H4 (cell line): ENCODE data around the gene OR52L1. TPM values are rescaled to one million over a fixed set of nuclear protein-coding genes. Genes with fewer than 3 reads are reported as not detected.
A peak's percentile ranks its signal among the peaks of the same experiment; 100 is the strongest.
"Not testable (repeated sequence)": the region's sequence is repeated elsewhere in the genome, so short reads cannot be mapped to it uniquely, and the experiment has no call there.

Experiments
- DNase-seq: peaks from one replicate; pipeline ENCODE4 v3.0.0-alpha.2; 2015; ENCODE audit warnings: low spot score
- total RNA-seq: library from RNA; depleted of rRNA; stranded (reverse); fragments of >200 nt; shearing (Covaris generic); gene quantifications from 2 replicates; pipeline ENCODE4 v1.2.3, GENCODE V29; 2014; rRNA removed

Gene OR52L1
- total RNA-seq: not detected in 2 replicates

DNA sequence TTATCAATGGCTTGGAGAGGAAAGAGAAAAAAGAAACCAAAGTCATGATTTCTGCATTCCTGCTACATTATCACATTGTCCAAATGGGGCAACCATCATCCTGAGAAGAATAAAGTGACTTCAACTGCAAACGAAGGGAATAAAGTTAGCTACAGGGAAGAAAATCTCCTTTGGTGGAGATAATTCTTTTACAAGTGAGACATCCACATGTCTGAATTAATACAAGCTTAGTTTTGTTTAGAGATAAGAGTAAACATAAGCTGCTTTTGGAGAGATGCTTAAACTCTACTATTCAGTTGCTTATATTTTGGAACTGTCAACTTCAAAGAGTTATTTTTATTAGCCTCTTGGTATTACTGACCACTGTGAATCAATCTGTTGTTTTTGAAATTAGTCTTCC lies at the start of gene OR52L1:
Gene OR52L1 (minus strand): TSS at position 101 of the 400 bp plus-strand sequence. CDS start 55 bp downstream, at position 46.
- DNase-seq: no peak

DNA sequence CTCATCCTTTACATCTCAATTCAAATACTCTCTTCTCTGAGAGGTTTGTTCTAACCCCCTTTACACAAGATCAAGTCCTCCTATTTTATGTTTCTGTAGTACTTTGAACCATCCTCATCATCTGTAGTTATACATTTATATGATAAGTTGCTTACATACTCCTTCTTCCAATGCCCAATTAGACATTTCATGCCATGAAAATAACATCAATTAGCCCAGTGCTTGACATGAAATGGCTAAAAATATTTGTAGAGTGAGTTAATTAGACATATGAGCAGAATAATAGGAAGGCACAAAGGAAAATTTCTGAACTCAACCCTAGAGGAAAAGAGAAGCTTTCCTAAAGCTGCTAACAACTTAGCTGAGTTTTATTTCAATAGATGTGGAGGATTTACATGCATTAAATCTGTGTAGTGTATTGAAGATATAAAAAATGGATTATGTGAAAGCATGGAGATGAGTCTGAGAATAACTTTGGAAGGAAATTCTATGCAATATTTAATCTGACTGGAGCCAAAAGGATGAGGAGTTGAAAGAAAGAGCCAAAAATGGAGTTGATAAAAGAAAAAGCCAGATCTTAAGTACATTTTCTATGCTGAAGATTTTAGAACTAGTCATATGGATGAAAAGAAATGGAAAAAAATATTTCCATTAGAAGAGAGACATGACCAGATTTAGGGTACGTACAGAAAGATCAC lies 44.1 kb upstream of the OR52L1 start, which contains the start of gene OR56A1:
Gene OR56A1 (minus strand): TSS at position 51 of the 698 bp plus-strand sequence. CDS start 3,066 bp downstream, outside the sequence.
- DNase-seq: no peak

GRCh38 chr11:6027501-6027900 lies 40.7 kb upstream of the OR52L1 start:
- no peak for DNase-seq

GRCh38 chr11:6025056-6025455 lies 38.3 kb upstream of the OR52L1 start:
- DNase-seq: no peak

- DNase-seq: no peak
These were observed 36.2 kb upstream of the OR52L1 start for GRCh38 chr11:6022956-6023355.

DNA sequence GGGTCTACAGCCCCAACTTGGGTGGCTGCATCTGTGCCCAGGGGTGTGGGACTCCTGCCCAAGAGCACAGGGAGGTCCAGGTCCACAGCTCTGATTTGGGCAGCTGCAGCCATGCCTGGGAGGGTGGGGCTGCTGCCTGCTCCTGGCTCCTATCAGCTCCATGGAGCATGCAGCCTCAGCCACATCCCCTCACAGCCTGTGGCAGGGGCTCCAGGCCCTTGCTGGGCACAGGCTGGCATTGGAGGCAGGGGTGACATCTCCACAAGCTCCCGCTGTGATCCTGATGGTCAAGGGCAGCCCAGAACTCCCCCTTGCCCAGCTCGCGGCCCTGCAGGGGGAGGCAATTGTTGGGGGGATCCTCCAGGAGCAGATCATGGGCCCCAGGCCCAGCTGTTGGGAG lies 26.3 kb upstream of the OR52L1 start:
- no peak for DNase-seq

- no peak for DNase-seq
These were observed 25.4 kb upstream of the OR52L1 start for GRCh38 chr11:6012035-6012668.

GRCh38 chr11:6006846-6007245 lies 20.1 kb upstream of the OR52L1 start, which contains the start of gene OR56A4:
TSS of gene OR56A4 (minus strand) at chr11:6006946. CDS start at chr11:6002992, 3,954 bp downstream.
- no peak for DNase-seq

DNA sequence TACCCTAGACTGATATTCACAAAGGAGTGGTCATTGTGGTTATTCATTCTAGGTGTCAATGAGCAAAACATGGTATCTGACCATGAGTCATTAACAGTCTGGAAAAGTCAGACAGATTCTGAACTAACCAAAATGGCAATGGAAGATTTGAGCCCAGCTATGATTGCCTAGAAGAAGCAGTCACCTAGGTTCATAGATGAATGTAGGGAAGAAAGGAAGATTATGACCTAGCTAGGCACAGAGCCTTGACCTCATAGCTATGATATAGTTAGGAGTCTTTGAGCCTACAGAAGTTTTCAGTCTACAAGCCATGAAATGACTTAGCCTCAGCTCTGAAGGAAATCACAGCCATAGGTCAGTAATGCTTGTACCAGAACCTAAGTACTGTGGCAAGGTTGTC lies 19.6 kb upstream of the OR52L1 start:
- DNase-seq: no peak

- no peak for DNase-seq
These were observed 15.5 kb upstream of the OR52L1 start for GRCh38 chr11:6002202-6002699.

DNA sequence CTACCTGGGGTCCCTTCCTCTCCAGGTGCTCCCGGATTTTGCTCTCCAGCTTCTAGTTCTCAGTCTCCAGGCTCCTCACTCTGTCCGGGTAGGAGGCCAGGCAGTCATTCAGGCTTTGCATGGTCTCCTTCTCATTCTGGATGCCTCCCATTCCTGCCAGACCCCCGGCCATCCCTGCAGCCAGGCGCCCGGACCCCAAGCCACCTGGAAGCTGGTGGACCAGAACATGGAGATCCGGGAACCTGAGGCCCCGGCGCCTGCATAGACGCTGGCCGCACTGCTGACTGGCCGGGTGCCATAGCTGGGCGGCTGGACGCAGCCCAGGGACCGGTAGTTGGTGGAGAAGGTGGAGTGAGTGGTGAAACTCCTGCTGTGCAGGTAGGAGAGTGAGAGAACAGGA lies 8.0 kb upstream of the OR52L1 start:
- no peak for DNase-seq

DNA sequence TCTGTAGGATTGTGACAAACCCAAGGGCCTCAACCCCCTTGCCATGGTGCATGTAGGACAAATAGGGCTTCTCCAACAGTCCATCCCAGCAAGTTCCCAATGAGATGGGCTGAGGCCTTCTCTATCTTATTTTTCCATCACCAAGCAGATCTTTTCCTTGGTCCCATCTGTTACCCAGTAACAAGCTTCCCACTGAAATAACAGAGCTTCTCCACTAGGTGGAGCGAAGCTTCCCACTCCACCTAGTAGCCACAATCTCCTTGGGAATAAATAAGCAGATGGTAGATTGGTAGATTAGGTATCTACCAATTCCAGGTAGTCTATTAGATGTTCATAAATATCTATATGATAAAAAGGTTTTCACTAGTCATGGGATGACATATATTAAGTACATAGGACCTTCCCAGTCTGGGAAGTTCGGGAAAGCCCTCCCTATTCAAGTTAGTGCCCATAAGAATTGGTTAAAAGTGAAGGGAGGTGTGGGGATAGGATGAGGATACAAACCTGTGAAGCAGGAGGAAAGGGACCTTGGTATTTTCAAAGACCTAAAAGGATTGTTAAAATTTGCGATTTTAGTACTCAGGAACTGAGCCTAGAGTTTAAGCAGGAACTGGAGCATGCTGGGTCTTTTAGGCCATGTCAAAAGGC lies 5.9 kb upstream of the OR52L1 start:
- DNase-seq: peak; percentile 21

GRCh38 chr11:5992150-5992549 lies 5.4 kb upstream of the OR52L1 start:
- DNase-seq: no peak

DNA sequence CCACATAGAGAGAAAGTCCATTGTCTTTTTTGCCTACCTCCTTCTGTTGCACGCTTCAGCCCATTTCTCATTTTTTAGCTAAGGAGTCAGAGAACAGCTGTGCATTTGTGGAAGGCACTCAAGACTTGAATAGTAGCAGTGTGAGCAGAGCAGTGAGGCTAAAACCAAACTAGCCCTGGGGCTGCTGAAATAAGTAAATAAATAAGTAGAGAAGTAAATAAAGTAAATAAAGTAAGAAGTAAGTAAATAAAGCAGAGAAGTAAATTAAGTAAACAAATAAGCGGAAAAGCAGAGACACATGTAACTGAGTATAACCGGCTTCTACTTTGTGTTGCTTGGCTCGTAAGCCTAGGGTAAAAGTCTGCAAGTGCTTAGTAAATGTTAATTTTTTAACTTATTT lies 2.4 kb upstream of the OR52L1 start:
- DNase-seq: no peak

DNA sequence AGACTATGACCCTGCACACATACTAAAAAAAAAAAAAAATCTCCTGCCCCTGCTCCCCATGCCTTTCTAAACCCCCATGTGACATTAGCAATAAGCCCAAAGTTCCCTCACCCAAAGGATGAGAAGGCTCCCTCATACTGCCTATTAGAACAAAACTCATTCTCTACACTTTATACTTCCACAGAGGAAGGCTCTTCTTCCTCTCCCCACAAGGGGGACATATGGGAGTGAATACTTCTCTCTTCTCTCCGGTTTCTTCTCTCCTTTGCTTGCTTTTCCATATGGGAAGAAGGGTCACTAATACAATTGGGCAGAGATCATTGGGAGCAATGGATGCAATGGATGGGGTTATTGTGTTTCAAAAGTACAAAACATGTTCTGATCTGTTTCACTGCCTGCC lies 3.3 kb downstream of the OR52L1 start:
- DNase-seq: no peak

DNA sequence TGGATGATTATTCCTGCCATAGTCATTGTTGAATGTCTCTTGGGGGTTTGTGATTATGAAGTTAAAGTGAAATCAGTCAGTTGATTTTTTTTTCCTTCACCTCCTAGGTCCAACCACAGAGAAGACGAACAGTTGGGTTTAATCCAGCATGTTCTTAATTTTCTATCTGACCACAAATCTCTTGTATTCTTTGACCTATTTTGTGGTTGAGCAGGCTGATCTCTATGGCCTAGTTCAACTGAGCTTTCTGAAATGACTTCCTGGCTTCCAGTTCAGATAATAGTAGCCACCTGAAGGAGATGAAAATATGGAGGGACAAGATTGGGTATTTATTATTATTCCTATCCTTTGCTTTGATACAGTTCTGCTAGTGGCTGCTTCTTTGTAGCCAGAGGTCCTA lies 13.3 kb downstream of the OR52L1 start:
- no peak for DNase-seq

DNA sequence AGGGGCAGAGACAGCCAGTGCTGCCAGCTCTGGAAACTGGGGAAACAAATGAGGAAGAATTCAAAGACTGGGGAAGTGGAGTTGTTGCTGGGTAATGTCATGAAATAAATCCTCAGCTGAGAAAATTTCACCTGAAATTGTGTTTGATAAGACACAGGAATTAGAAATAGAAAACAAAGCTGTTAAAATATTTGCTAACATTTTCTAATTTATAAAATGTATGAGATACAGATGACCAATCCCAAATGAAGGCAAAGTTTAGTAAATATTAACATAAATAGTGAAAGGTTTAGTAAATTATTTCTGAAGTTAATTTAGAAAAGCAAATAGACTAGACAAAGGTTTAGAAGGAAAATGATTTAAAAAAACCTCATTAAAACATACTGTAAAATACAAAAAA lies 18.4 kb downstream of the OR52L1 start, which contains the start of gene OR56A5:
Gene OR56A5 (minus strand): TSS at position 101 of the 400 bp plus-strand sequence. CDS start 0 bp downstream, at position 101.
- DNase-seq: no peak

- no peak for DNase-seq
These were observed 19.1 kb downstream of the OR52L1 start for GRCh38 chr11:5967708-5968107.

GRCh38 chr11:5966958-5967357 lies 19.8 kb downstream of the OR52L1 start:
- no peak for DNase-seq

DNA sequence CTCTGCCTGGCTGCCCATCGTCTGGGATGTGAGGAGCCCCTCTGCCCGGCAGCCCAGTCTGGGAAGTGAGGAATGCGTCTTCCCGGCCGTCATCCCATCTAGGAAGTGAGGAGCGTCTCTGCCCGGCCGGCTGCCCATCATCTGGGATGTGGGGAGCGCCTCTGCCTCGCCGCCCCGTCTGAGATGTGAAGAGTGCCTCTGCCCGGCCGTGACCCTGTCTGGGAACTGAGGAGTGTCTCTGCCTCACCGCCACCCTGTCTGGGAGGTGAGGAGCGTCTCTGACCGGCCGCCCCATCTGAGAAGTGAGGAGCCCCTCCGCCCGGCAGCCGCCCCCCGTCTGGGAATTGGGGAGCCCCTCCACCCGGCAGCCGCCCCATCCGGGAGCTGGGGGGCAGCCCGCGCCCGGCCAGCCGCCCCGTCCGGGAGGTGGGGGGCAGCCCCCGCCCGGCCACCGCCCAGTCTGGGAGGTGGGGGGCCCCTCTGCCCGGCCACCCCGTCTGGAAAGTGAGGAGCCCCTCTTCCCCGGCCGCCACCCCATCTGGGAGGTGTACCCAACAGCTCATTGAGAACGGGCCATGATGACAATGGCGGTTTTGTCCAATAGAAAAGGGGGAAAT lies 26.0 kb downstream of the OR52L1 start:
- DNase-seq: not testable (repeated sequence)

GRCh38 chr11:5955586-5955985 lies 31.2 kb downstream of the OR52L1 start:
- no peak for DNase-seq

GRCh38 chr11:5941951-5942350 lies 44.8 kb downstream of the OR52L1 start, which contains the start of gene OR56A3:
TSS of gene OR56A3 (plus strand) at chr11:5942251. CDS start at chr11:5947347, 5,096 bp downstream.
- DNase-seq: no peak
